Measurements from ENCODE around the gene JMJD8.

- TF ChIP-seq CTCF (IDR thresholded peaks at IDR 0.05 in 8 of 11, conservative IDR thresholded peaks at IDR 0.05 in 3 of 11) (no peak), POLR2AphosphoS5 (IDR thresholded peaks at IDR 0.05) (no peak), POLR2A (IDR thresholded peaks at IDR 0.05) (no peak)
Observed at GRCh38 chr16:732332-732731, 48.2 kb upstream of the JMJD8 start.

Data from spleen (tissue), 7 donors.